HuH-7 (cell line): ENCODE results near the gene MS4A18.
"Not testable (repeated sequence)": the region's sequence is repeated elsewhere in the genome, so short reads cannot be mapped to it uniquely, and the experiment has no call there.

Experiments
- DNase-seq: peaks from one replicate; pipeline ENCODE4 v3.0.0; 2011; ENCODE audit warnings: low spot score

MS4A18 gene

DNA sequence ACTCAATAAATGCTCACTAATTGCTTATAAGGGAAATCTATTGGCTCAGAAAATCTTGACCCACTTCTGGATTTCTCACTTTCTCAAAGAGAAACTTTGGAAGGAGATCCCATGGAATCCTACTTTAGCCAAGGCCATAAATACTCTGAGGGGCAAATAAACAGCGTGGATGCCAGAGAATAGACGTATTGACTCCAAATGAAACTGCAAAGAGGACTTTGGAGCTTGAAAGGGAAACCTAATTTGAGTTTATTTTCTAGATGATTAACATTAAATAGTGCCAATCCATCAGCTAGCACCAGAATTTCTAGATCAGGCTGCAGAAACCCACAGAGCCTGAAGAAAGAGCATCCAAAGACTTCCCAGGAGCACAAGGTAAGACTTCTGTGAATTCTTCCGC is at the start of gene MS4A18:
TSS of gene MS4A18 (plus strand) at position 301 of the 400 bp plus-strand sequence.
- DNase-seq, result no peak

DNA sequence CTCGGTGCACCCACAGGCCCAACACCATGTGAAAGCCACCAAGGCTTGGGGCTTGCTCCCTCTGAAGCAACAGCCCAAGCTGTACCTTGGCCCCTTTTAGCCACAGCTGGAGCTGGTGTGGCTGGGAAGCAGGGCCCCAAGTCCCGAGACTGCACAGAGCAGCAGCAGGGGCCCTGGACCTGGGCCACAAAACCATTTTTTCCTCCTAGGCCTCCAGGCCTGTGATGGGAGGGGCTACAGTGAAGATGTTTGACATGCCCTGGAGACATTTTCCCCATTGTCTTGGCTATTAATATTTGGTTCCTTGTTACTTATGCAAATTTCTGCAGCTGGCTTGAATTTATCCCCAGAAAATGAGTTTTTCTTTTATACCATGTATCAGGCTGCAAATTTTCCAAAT is 46.3 kb upstream of the MS4A18 start:
- DNase-seq, result not testable (repeated sequence)

DNA sequence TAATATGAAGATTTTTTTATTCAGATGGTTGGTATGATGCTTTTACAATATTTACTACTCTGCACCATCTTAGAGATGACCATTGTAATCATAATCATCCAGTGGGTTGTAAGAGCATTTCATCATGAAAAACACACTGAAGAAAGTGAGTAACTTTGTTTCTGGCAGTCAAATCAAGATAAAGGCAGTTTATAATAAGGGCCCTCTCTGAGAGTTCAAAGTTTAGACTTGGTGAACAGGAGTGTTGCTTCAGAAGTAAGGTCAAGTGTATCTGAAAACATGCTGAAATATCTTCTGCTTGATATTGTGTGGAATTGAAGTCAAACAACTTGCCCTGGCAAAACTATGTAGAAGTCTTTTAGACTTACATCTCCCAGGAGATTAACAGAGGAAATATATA is 44.6 kb upstream of the MS4A18 start:
- DNase-seq, result no peak

DNA sequence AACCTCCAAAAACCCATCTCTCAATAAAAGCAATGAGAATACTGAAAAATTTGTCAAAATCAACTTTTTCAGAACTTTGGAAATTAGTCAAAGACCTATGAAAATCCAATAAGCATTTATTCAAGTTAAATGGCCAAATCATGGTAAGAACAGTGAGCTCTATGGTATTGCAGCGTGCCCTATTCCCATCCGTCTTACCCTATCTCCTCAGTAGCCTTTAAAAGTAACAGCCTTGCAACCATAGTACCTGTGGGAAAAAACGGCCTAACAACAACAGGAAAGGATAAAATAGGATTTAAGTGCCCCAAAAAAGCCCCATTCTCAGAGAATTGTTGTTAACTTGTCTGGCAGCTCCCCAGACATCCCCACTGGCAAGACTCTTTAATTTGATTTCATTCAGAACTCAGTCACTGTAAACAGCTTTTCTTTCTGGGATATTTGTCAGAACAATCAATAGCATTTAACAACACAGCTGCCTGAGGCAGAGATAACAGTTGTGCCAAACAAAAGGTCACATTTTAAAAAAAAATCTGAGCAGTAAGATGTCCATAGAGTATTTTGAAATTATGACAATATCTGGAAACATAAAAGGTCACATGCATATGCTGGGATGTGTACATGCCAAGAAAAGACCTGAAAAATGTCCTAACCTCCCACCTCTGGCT is 43.9 kb upstream of the MS4A18 start:
- no peak for DNase-seq

DNA sequence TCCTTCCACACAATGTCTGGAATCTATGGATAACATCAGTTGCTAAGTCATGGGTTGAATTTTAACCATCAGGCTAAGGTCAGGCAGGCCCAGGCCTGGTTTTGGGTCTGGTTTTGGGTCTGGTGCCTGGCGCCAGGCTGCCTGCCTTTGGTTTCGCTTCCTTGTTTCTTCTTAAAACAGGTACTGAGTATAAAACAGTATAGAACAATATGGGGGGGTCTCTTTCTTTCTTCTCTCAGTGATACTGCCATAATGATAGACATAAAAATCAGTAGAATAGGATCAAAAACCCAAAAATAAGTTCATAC is 40.0 kb upstream of the MS4A18 start:
- not testable (repeated sequence) for DNase-seq

DNA sequence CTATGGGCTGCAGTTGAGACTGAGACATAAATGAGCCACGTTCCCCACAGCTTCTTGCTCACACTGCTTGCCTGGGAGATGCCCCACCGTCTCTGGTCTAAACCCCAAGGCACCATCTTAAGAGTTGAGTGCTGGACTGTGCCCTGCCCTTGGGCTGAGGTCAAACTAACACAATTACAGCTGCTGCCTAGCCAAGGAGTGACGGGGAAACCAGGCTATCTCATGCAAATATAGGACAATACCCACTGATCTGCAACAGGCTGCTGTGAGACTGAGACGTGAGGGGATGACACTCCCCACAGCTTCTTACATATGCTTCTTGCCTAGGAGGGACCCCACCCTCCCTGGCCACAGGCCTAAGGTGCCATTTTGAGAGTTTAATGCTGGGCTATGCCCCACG is 32.9 kb upstream of the MS4A18 start:
- DNase-seq, result no peak

DNA sequence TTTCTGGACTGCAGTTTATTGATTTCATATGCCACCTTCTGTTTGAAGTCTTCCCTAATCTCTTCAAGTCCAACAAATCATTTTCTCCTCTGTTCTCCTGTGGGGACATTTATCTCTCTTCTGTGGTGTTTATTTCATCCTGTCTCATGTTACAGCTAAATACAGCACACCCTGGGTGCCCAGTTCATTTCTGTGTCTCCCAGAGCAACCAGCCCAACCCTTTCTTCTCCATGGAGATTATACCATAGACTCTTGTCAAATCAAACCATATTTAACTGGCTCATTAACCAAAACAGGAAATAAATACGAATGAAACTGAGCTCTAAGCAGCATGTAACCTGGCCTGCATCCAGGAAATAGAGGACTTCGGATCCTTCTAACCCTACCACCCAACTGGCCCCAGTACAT is 25.2 kb upstream of the MS4A18 start, which contains the start of gene MS4A8:
TSS of gene MS4A8 (plus strand) at position 329 of the 408 bp plus-strand sequence. CDS start 1,249 bp downstream, outside the sequence.
- no peak for DNase-seq

DNA sequence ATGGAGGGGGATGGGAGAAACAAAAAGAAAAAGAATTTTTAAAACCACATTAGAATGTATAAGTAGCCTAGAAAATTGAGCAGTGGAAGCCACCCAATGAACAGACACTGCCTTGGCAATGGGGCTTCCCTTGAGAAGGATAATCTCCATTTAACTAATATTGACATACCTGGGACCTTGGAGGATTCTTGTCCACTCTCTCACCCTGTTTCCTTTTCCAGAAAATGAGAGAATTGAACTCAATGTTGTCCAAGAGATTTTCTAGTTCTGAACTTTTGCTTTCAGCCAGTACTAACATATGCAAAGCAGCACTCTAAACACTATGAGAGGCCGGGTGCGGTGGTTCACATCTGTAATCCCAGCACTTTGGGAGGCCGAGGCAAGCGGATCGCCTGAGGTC is 24.6 kb upstream of the MS4A18 start:
- no peak for DNase-seq

DNA sequence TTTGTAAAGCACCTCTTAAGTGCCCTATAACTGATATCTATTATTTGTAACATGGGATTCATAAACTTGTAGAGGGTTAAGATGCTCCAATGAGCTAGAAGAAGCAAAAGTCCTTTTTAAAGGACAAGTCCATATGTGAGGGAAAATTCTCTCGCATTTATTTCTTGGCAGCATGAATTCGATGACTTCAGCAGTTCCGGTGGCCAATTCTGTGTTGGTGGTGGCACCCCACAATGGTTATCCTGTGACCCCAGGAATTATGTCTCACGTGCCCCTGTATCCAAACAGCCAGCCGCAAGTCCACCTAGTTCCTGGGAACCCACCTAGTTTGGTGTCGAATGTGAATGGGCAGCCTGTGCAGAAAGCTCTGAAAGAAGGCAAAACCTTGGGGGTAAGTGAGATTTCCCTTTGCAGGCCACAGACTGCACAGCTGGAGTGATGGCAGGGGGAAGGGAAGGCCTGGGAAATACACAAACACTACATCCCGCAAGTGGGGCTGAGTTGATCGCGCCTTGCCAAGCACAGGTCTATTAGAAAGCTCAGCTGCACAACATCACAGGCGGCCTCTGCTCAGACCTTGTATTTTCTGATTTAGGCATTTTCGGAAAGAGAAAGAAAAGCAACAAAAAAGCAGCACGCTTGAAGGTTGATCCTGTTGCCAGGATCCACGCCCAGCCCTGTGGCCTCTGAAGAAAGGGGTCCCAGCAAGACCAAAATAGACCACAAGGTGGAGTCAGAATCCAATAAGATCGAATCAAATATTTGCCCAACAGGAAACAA is 23.6 kb upstream of the MS4A18 start:
- peak; percentile 11 for DNase-seq

DNA sequence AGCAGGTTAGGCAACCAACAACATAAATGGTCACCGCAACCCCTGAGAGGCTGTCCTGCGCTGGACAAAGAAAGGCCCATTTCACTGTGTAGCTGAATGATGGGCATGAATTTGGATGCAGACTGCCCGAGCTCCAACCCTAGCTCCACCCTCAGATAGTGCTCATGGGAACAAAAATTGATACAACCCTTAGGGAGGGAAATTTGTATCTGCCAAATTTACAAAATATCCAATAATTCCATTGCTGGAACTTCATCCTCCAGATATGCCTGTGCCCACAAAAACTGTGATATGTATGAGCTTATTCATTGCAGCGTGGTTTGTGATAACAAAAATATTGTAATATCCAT is 23.1 kb upstream of the MS4A18 start:
- DNase-seq, result no peak

DNA sequence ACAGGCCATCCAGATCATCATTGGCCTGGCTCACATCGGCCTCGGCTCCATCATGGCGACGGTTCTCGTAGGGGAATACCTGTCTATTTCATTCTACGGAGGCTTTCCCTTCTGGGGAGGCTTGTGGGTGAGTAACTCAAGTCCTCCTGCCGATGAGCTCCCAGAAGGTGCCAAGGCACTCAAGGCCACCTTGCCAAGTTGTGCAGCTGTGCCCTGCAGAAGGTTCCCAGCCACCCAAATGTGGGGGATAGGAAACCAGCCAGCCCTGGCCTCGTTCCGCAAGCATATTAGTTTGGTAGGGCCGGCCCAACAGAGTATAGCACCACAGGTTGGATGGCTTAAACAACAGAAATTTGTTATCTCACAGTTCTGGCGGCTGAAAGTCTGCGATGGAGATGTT is 21.1 kb upstream of the MS4A18 start:
- DNase-seq, result no peak

DNA sequence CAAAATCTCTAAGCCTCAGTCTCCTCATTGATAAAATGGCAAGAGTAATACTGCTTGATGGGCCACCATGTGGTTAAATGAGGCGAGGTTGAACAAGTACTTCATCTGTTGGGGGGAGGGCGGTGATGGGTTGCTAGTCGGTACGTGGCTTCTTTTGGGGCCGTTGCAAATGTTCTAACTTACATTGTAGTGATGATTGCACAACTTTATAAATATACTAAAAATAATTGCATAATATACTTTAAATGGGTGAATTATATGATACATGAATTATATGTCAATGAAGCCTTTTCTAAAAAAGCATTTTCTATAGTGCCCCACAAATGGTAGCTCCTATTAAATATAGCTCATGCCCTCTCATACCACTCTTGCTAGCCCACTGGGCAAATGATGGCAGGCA is 18.6 kb upstream of the MS4A18 start:
- no peak for DNase-seq

DNA sequence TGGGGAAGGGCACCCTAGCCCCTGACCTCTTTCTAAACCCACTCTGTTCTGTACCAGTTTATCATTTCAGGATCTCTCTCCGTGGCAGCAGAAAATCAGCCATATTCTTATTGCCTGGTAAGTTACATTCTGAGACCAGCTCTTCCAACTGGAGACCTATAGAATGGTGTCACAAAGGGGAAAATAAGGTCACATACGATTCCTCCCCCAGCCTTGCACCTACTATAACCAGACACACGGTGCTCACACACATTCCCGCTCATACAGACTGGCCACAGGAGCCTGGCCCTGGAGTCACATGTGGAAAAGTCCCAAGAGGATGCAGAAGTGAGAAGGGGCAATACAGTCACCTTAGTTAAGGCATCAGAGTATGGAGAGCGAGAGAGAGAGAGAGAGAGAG is 17.6 kb upstream of the MS4A18 start:
- no peak for DNase-seq

DNA sequence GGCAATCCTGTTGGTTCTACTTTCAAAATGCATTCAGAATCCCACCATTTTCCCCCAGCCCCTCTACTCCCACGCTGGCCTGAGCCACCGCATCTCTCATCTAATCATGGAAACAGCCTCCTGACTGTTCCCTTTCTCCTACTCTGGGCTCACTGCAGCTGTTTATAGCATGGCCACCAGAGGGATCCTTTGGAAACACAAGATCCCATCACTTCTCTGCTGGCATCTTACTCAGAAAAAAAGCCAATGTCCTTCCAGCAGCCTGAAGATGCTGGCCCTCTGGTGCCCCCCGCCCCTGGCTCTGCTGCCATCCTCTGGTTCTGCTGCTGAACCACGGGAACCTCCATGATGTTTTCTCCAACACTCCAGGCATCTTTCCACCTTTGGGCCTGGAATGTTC is 14.0 kb upstream of the MS4A18 start:
- DNase-seq, result peak; percentile 13

DNA sequence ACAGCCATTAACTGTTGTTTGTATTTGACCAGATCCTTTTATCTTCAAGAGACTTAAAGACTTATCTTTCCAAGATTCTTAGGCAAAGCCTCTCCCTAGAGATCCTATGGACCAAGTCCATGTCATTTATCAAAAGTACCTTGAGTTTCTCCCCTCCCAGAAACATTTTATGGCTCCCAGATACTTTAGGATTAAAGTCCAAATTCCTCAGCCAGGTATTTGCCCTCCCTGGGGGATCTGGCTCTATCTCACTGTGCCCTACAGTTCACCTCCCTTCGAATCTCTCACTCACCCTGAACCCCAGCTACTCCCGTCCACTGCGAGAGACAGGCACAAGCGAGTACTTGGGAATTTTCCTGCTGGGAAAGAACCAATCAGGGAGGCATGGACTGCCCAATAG is 13.2 kb upstream of the MS4A18 start:
- DNase-seq, result no peak

DNA sequence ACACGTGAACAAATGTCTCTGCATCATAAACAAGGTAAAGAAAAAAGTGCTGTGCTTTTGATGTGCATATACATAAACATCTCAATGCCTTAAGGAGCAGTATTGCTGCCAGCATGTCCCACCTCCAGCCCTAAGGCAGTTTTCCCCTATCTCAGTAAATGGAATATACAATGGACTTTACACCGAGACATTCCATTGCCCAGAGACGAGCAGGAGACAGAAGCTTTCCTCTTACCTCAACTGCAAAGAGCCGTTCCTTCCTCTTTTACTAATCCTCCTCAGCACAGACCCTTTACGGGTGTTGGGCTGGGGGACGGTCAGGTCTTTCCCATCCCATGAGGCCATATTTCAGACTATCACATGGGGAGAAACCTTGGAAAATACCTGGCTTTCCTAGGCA is 11.1 kb upstream of the MS4A18 start:
- DNase-seq, result not testable (repeated sequence)

DNA sequence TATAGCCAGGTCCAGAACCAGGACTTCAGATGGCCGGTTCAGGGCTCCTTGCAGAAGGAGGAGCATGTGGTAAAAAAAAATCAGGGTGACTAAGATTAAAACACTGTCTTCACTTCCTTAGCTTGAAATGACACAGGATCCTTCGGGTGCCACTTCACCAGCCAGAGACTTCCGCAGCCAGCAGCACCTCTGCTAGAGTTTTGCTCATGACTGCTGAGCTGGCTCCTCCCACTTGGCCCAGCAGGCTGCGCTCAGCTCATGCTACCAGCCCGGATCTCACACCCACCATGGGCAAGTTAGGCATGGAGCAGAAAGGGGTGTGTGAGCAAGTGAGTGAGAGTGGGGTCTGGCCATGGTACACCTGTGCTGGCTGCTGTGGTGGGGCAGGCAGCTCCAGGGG is 6.6 kb upstream of the MS4A18 start:
- DNase-seq, result no peak

DNA sequence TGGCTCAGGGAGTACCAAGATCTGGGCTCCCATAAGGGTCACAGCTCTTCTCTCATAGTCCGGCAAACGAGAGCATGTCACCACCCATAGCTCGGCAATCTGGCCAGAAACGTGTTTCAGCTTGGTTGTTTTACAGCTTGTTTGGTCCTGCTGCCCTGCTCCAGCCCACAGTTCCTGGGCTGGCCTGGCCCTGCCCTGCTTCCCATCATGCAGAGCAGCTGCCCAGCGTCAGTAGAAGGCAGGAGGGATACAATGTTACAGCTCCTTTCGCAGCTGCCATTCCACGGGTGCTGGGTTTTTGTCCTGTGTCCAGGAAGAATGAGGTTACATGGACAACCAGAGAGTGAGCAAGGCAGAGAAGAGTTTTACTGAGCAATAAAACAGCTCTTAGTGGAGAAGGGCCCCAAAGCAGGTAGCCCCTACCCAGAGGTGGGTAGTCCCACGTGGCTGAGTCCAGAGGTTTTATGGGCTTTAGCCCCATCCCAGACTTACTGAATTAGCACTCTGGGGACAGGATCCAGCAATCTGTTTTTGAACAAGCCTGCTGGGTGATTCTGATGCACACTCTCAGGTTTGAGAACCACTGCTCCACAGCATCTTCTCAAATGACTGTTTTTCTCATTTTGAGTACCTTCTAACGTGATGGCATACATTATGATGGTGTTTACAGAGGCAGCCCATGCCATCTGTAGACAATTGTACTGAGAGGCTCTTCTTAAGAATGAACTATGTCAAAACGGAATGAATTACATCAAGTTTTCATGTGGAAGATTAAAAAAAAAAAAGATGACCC is 5.8 kb upstream of the MS4A18 start:
- no peak for DNase-seq

DNA sequence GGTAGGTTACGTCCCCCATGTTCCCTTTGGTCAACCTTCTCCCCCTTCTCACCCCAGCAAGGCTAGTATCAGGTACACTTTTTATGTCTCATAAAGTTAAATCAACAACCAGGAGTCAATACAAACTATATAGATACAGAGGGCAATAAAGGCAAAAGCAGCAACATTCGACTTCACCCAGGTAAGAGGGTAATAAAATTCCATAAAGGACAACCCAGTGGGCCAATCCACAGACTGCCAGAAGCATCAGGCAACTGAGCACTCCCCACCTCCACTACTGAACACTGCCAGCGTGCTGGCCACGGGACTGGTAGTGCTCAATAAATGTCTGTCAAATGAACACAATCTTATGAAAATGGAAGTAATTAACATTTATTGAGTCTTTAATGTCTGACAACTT is 5.1 kb upstream of the MS4A18 start:
- DNase-seq, result no peak

DNA sequence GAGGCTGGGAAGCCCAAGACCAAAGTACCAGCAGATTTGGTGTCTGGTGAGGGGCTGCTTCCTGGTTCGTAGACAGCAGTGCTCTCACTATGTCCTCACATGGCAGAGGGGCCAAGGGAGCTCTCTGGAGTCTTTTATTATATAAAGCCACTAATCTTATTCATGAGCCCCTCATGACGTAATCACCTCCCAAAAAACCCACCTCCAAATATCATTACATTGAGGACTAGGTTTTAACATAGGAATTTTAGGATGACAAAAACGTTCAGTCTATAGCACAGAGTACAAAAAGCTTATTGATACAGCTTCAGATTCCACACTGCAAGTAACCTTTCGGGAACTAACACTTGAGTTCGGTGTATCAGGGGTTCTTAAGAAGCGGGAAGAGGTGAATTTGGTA is 4.1 kb upstream of the MS4A18 start:
- DNase-seq, result no peak

DNA sequence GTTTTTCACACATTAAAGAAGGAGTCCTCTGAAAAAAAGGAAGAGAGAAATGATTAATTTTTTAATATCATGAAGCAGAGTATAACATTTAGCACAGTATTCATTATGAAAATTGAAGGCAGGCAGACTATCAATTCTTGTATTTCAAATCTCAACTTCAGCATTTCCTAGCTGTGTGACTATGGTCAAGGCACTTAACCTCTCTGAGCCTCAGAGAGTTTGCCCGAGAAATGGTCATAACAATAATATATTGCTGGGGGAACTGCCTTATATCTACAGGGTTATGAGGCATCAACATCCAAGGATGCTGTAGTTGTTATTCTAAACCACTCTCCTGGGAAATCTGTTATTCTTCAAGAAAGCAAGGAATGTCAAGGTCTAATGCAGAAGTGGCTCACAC is 1.1 kb downstream of the MS4A18 start:
- no peak for DNase-seq

DNA sequence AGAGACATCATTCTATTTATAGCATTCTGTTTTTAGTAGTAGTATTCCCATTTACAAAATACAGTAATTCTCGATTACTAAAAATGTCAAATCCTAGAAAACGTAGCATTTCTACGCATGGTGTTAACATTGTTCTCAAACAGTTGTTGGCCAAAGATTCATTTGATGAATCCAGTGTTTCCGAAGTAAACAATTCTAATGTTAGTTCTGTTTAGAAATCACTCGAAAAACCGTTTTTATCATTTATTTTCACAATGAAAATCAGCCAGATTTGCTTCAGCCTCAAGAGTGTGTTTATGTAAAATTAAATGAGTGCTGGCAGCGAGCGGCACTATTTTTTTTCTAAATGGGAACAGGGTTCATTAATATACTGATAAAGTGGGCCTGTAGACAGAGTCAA is 7.1 kb downstream of the MS4A18 start:
- DNase-seq, result no peak

DNA sequence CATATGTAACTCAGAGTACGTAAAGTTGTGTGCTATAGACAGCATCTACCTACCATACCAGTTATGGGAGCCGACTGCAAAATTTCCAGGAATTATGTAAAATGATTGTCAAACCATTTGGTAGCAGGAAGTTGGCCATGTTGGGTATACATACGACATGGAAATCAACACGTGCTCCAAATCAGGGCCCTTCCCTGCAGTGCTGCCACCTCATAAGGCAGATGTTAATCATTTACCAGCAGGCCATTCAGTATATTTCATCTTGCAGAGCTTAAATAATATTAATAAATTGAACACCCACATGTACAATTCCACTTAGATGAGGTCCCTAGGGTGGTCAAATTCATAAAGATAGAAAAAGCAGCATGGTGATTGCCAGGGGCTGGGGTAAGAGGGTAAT is 9.8 kb downstream of the MS4A18 start:
- no peak for DNase-seq
